Endothelial cell of umbilical vein (primary cell): ENCODE data around the gene CYFIP2. TPM values are rescaled to one million over a fixed set of nuclear protein-coding genes. Genes with fewer than 3 reads are reported as not detected.

ENCODE experiments used
- BruUV-seq: library from RNA; stranded (reverse); fragments of 400-500 nt; replicated peaks from 2 replicates; lab custom pipeline; 2021; lab: Mats Ljungman, UMichigan
- CTCF ChIA-PET: fragments of 300-600, 350-600 bp; sonication (Branson Sonifier 250); formaldehyde crosslinking; loops from one replicate; lab custom pipeline; 2021; ENCODE audit warnings: antibody characterized with exemption, inconsistent platforms; lab: Charles Lee
- POLR2A ChIA-PET: fragments of 300-600, 350-600 bp; sonication (Branson Sonifier 250); formaldehyde crosslinking; loops from one replicate; lab custom pipeline; 2021; ENCODE audit warnings: antibody characterized with exemption, inconsistent platforms; lab: Charles Lee
- DNase-seq: peaks from one replicate; pipeline ENCODE4 v3.0.0-alpha.2; 2011; ENCODE audit warnings: low read depth, low spot score
- FAIRE-seq: peaks from 2 replicates; lab custom pipeline; 2011; peaks lifted over from hg19 to GRCh38; lab: Jason Lieb, UNC
- H2AFZ ChIP-seq: 2 replicates; pipeline ENCODE4 v1.6.0; 2012; ENCODE audit warnings: low read depth, low read length, control low read depth, inconsistent platforms
- H3K27ac ChIP-seq: 2 replicates; pipeline ENCODE4 v1.5.1; 2011; ENCODE audit warnings: low read depth, mild to moderate bottlenecking, control low read depth, low read length, moderate library complexity; ENCODE audit not compliant: insufficient read depth
- H3K27me3 ChIP-seq, 2 experiments: 2 replicates each; pipeline versions ENCODE4 v1.6.0 to v1.6.1; 2011; ENCODE audit warnings: low read length in 2 of 2, mixed read lengths in 1 of 2; ENCODE audit not compliant: control insufficient read depth in 2 of 2, insufficient read depth in 2 of 2
- H3K36me3 ChIP-seq, 2 experiments: 2 replicates in 1 of 2; 3 replicates in 1 of 2; pipeline ENCODE4 v1.5.1; 2011; ENCODE audit warnings: low read length in 2 of 2, mild to moderate bottlenecking in 1 of 2, moderate library complexity in 1 of 2; ENCODE audit not compliant: control insufficient read depth in 2 of 2, insufficient read depth in 2 of 2; ENCODE audit errors: extremely low read depth in 1 of 2
- H3K4me1 ChIP-seq: 3 replicates; pipeline ENCODE4 v1.5.1; 2011; ENCODE audit warnings: mild to moderate bottlenecking, low read length; ENCODE audit not compliant: control insufficient read depth, insufficient read depth; ENCODE audit errors: extremely low read depth
- H3K4me2 ChIP-seq: 2 replicates; pipeline ENCODE4 v1.6.1; 2011; ENCODE audit warnings: low read length, control low read depth, mixed read lengths; ENCODE audit not compliant: insufficient read depth
- H3K4me3 ChIP-seq, 3 experiments: fragments of 200-600 bp in 1 of 3; sonication (generic), shearing (Covaris generic) in 1 of 3; replicated peaks in 1 of 3; 2 replicates each; pipeline ENCODE4 v1.5.1; 2011 to 2016; ENCODE audit warnings: control low read depth in 3 of 3, low read length in 3 of 3, mild to moderate bottlenecking in 2 of 3, inconsistent platforms in 1 of 3, low read depth in 1 of 3, moderate library complexity in 1 of 3; ENCODE audit not compliant: insufficient read depth in 1 of 3
- H3K79me2 ChIP-seq: 2 replicates; pipeline ENCODE4 v1.6.0; 2012; ENCODE audit warnings: low read length, inconsistent platforms; ENCODE audit not compliant: control insufficient read depth, insufficient read depth
- H3K9ac ChIP-seq: replicated peaks from 2 replicates; pipeline ENCODE3; 2011; ENCODE audit warnings: low read length, control low read depth; ENCODE audit not compliant: insufficient read depth; ENCODE audit errors: extremely low read depth
- H3K9me1 ChIP-seq: replicated peaks from 3 replicates; pipeline ENCODE4 v1.6.0; 2011; ENCODE audit warnings: mild to moderate bottlenecking, low read length; ENCODE audit not compliant: control insufficient read depth, insufficient read depth; ENCODE audit errors: extremely low read depth
- H3K9me3 ChIP-seq: replicated peaks from 2 replicates; pipeline ENCODE4 v1.5.1; 2012; ENCODE audit warnings: low read length, inconsistent platforms; ENCODE audit not compliant: control insufficient read depth, insufficient read depth
- H4K20me1 ChIP-seq: replicated peaks from 2 replicates; pipeline ENCODE3; 2011; ENCODE audit warnings: mild to moderate bottlenecking, low read length; ENCODE audit not compliant: control insufficient read depth, insufficient read depth; ENCODE audit errors: extremely low read depth
- EZH2 ChIP-seq: IDR thresholded peaks from 2 replicates; pipeline ENCODE4 v1.6.1; 2012; ENCODE audit warnings: borderline replicate concordance, low read depth, mild to moderate bottlenecking, moderate library complexity, low read length, inconsistent platforms; ENCODE audit not compliant: severe bottlenecking
- FOS ChIP-seq: IDR thresholded peaks from 2 replicates; pipeline ENCODE4 v1.6.1; 2011; ENCODE audit warnings: mild to moderate bottlenecking, low read length, moderate library complexity, borderline replicate concordance; ENCODE audit not compliant: insufficient read depth
- GATA2 ChIP-seq: IDR thresholded peaks from 2 replicates; pipeline ENCODE4 v1.7.0; 2011; ENCODE audit warnings: low read depth, mild to moderate bottlenecking, moderate library complexity, mixed read lengths, low read length; ENCODE audit not compliant: insufficient read length, insufficient read depth
- JUN ChIP-seq: IDR thresholded peaks from 2 replicates; pipeline ENCODE4 v1.6.1; 2011; ENCODE audit warnings: borderline replicate concordance, low read depth; ENCODE audit not compliant: insufficient read length, insufficient read depth
- MAX ChIP-seq: IDR thresholded peaks from 2 replicates; pipeline ENCODE4 v1.6.1; 2011; ENCODE audit not compliant: insufficient read depth, insufficient read length
- MYC ChIP-seq: IDR thresholded peaks from one replicate; pipeline ENCODE4 v1.6.1; 2011; ENCODE audit warnings: mild to moderate bottlenecking, low read depth, low read length
- POLR2A ChIP-seq: IDR thresholded peaks from 2 replicates; pipeline ENCODE4 v1.6.1; 2012; ENCODE audit warnings: low read depth, mild to moderate bottlenecking, control low read depth, low read length
- POLR2AphosphoS5 ChIP-seq: IDR thresholded peaks from 2 replicates; pipeline ENCODE4 v1.6.1; 2012; ENCODE audit warnings: low read depth, mild to moderate bottlenecking, control low read depth, low read length, moderate library complexity; ENCODE audit not compliant: insufficient read depth
- dilution Hi-C: fragments of 300-500 bp; cut with MboI; formaldehyde crosslinking; loops from one replicate; pipeline ENCODE4 v1.15.0; 2019; ENCODE audit warnings: low sequenced_read_pairs; ENCODE audit not compliant: extremely low pct_ligation_motif_present
- intact Hi-C: fragments of 100-400 bp; cut with micrococcal nuclease; formaldehyde crosslinking; loops from one replicate; pipeline ENCODE4 v1.10.0; 2022
- polyA plus RNA-seq, 4 experiments: library from polyadenylated mRNA; depleted of rRNA in 3 of 4; stranded (reverse) in 3 of 4; unstranded in 1 of 4; fragments of >200 nt; gene quantifications; 2 replicates each; pipeline versions ENCODE4 v1.2.1 to v1.2.3, GENCODE V29; 2011 to 2012; ENCODE audit warnings: missing spikeins in 1 of 4
- total RNA-seq: library from RNA; stranded (reverse); gene quantifications from 2 replicates; pipeline ENCODE4 v1.2.3, GENCODE V29; 2021
- TF ChIP-seq, protein P1 (sequence below), 2 donors: IDR thresholded peaks; 1 replicate in 1 of 2; 2 replicates in 1 of 2; pipeline ENCODE4 v1.5.1; 2011; ENCODE audit warnings: low read length in 2 of 2, mild to moderate bottlenecking in 2 of 2, moderate library complexity in 2 of 2, control low read depth in 1 of 2, inconsistent platforms in 1 of 2, low read depth in 1 of 2; ENCODE audit not compliant: insufficient read depth in 1 of 2; ENCODE audit errors: extremely low read depth in 1 of 2

Gene CYFIP2
- total and polyA plus RNA-seq, 2 donors (not counting 3 experiments of a cell fraction or from before 2014, with no cell fraction given) = 9.2 to 22.4 TPM

DNA sequence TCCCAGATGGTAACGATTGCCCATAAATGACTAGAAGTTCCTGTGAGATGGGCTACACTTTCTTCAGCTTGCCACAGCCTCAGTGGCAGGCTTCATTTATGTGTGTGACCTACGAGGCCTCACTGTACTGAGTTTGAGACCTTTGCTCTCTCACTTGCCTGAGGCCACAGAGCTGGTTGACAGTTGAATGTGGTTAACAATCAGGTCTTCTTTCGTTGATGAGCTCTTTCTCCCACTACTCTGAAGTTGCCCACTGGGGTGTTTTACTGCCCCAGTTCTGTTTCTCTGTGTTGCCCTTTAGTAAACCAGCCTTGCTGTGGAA is 70.5 kb downstream of the CYFIP2 start:
- Histone ChIP-seq H3K9me3 (no peaks in the 10 kb centered on the region), H3K4me1 (no peaks in the 10 kb centered on the region), H3K27me3 (peaks cover 0 to 2% of the 10 kb centered on the region in 2 experiments), H3K27ac (no peak overlapping the region), H3K9ac (no peak overlapping the region), H4K20me1 (no peaks in the 10 kb centered on the region), H3K36me3 (no peaks in the 10 kb centered on the region), H2AFZ (no peak overlapping the region), H3K4me2 (no peak overlapping the region), H3K4me3 (no peak overlapping the region), H3K79me2 (no peaks in the 10 kb centered on the region), H3K9me1 (no peaks in the 10 kb centered on the region)
- intact Hi-C loops (no loop called here), dilution Hi-C loops (loop anchor here (25.0 kb wide), 1 partner anchor 151 kb away; no protein-coding TSS in a partner anchor)
- DNase-seq (no peak), FAIRE-seq (no peak)
- ChIA-PET CTCF (interaction anchor here (1.1 to 2.9 kb wide), 10 partner anchors 8 to 407 kb away, joined by 3 to 11 read pairs (median 5); no protein-coding TSS in a partner anchor), POLR2A (no interaction called here)
- no TSS peak for BruUV-seq
- TF ChIP-seq, protein P1, sequence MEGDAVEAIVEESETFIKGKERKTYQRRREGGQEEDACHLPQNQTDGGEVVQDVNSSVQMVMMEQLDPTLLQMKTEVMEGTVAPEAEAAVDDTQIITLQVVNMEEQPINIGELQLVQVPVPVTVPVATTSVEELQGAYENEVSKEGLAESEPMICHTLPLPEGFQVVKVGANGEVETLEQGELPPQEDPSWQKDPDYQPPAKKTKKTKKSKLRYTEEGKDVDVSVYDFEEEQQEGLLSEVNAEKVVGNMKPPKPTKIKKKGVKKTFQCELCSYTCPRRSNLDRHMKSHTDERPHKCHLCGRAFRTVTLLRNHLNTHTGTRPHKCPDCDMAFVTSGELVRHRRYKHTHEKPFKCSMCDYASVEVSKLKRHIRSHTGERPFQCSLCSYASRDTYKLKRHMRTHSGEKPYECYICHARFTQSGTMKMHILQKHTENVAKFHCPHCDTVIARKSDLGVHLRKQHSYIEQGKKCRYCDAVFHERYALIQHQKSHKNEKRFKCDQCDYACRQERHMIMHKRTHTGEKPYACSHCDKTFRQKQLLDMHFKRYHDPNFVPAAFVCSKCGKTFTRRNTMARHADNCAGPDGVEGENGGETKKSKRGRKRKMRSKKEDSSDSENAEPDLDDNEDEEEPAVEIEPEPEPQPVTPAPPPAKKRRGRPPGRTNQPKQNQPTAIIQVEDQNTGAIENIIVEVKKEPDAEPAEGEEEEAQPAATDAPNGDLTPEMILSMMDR (IDR thresholded peaks at IDR 0.05; ENCODE audit: extremely low read depth in 1 of 2, insufficient read depth in 1 of 2, low read depth in 1 of 2, low read length in 2 of 2) = no peak
- TF ChIP-seq JUN (no peak), POLR2AphosphoS5 (no peak), MYC (no peak), EZH2 (no peak), GATA2 (no peak), MAX (no peak), POLR2A (no peak), FOS (no peak)
